HCT116 (cell line): ENCODE data around the gene ITGB7. TPM values are rescaled to one million over a fixed set of nuclear protein-coding genes. Genes with fewer than 3 reads are reported as not detected.
A peak's percentile ranks its signal among the peaks of the same experiment; 100 is the strongest.
"Not testable (repeated sequence)": the region's sequence is repeated elsewhere in the genome, so short reads cannot be mapped to it uniquely, and the experiment has no call there.

ENCODE experiments used
- ATAC-seq: fragments of 200-7000 bp; cut with Tn5 transposase; 2 replicates; pipeline ENCODE4 v1.9.1; 2020; ENCODE audit warnings: mild to moderate bottlenecking, moderate library complexity
- BruUV-seq: library from RNA; stranded (reverse); fragments of 400-500 nt; replicated peaks from 2 replicates; lab custom pipeline; 2021; lab: Mats Ljungman, UMichigan
- CTCF ChIA-PET: fragments of 300-600 bp; sonication (Branson Sonifier 250); formaldehyde crosslinking; loops from one replicate; lab custom pipeline; 2021; ENCODE audit warnings: antibody characterized with exemption; lab: Charles Lee
- POLR2A ChIA-PET: fragments of 300-600, 350-600 bp; sonication (Branson Sonifier 250); formaldehyde crosslinking; loops from one replicate; lab custom pipeline; 2021; ENCODE audit warnings: antibody characterized with exemption; lab: Charles Lee
- RAD21 ChIA-PET, 2 experiments: fragments of 300-600 bp; sonication (Branson Sonifier 250); formaldehyde crosslinking; loops; one replicate each; lab custom pipeline; 2023; ENCODE audit warnings: low total read pairs in 2 of 2; ENCODE audit not compliant: uncharacterized antibody in 2 of 2, unreplicated experiment in 2 of 2, low non-redundant PET in 1 of 2; lab: Charles Lee
- DNase-seq: peaks from one replicate; pipeline ENCODE4 v3.0.0-alpha.2; 2010; ENCODE audit warnings: low read depth, low spot score
- H2AFZ ChIP-seq: fragments of 200-600 bp; shearing (Covaris generic), sonication (generic); 2 replicates; pipeline ENCODE4 v1.6.1; 2017; ENCODE audit warnings: low read depth, mixed run types, mixed read lengths, antibody characterized with exemption, low read length; ENCODE audit not compliant: poor library complexity, severe bottlenecking
- H3K27ac ChIP-seq: 2 replicates; pipeline ENCODE4 v1.5.1; 2012; ENCODE audit warnings: low read depth, low read length
- H3K27me3 ChIP-seq: fragments of 200-600 bp; sonication (generic); 2 replicates; pipeline ENCODE4 v1.6.1; 2016; ENCODE audit warnings: mixed run types, low read length, mixed read lengths; ENCODE audit not compliant: insufficient read depth
- H3K36me3 ChIP-seq, 2 experiments: fragments of 200-500 bp in 1 of 2; fragments of 200-600 bp in 1 of 2; sonication (Bioruptor generic) in 1 of 2; sonication (generic) in 1 of 2; 2 replicates each; pipeline versions ENCODE4 v1.5.1 to v1.6.1; 2014 to 2016; ENCODE audit warnings: low read length in 2 of 2, inconsistent platforms in 1 of 2, mixed read lengths in 1 of 2, mixed run types in 1 of 2; ENCODE audit not compliant: insufficient read depth in 2 of 2, control insufficient read depth in 1 of 2
- H3K4me1 ChIP-seq, 2 experiments: fragments of 200-600 bp in 1 of 2; sonication (generic) in 1 of 2; 2 replicates each; pipeline versions ENCODE4 v1.5.1 to v1.6.1; 2012 to 2017; ENCODE audit warnings: low read length in 2 of 2, inconsistent platforms in 1 of 2, mild to moderate bottlenecking in 1 of 2, mixed read lengths in 1 of 2, mixed run types in 1 of 2, moderate library complexity in 1 of 2; ENCODE audit not compliant: insufficient read depth in 2 of 2, control insufficient read depth in 1 of 2
- H3K4me2 ChIP-seq: fragments of 200-600 bp; sonication (generic); 2 replicates; pipeline ENCODE4 v1.6.1; 2017; ENCODE audit warnings: mixed run types, low read length, mixed read lengths
- H3K4me3 ChIP-seq, 2 experiments: fragments of 200-600 bp in 1 of 2; sonication (generic) in 1 of 2; replicated peaks in 1 of 2; 2 replicates each; pipeline ENCODE4 v1.5.1; 2011 to 2016; ENCODE audit warnings: low read length in 2 of 2, control low read depth in 1 of 2, low read depth in 1 of 2, mild to moderate bottlenecking in 1 of 2, mixed read lengths in 1 of 2, mixed run types in 1 of 2
- H3K79me2 ChIP-seq: fragments of 200-600 bp; sonication (generic); 2 replicates; pipeline ENCODE4 v1.6.1; 2017; ENCODE audit warnings: mild to moderate bottlenecking, mixed run types, low read length, moderate library complexity, mixed read lengths; ENCODE audit not compliant: insufficient read depth
- H3K9ac ChIP-seq: fragments of 200-600 bp; sonication (generic); 2 replicates; pipeline ENCODE4 v1.6.1; 2016; ENCODE audit warnings: low read length, mixed read lengths
- H3K9me2 ChIP-seq: fragments of 200-600 bp; sonication (generic), shearing (Covaris generic); 2 replicates; pipeline ENCODE4 v1.6.1; 2017; ENCODE audit warnings: mixed run types, mild to moderate bottlenecking, moderate library complexity; ENCODE audit not compliant: insufficient read depth
- H3K9me3 ChIP-seq, 2 experiments: fragments of 200-500 bp in 1 of 2; fragments of 200-600 bp in 1 of 2; sonication (Bioruptor generic) in 1 of 2; sonication (generic) in 1 of 2; 2 replicates each; pipeline ENCODE4 v1.6.1; 2014 to 2017; ENCODE audit warnings: low read length in 2 of 2, mixed read lengths in 2 of 2, inconsistent platforms in 1 of 2, low read depth in 1 of 2, mild to moderate bottlenecking in 1 of 2, mixed run types in 1 of 2, moderate library complexity in 1 of 2; ENCODE audit not compliant: control insufficient read depth in 1 of 2, insufficient read depth in 1 of 2
- H4K20me1 ChIP-seq: fragments of 200-600 bp; sonication (generic), shearing (Covaris generic); 2 replicates; pipeline ENCODE4 v1.6.1; 2017; ENCODE audit warnings: mixed run types, mild to moderate bottlenecking, moderate library complexity; ENCODE audit not compliant: insufficient read depth
- CEBPB ChIP-seq: IDR thresholded peaks from 2 replicates; pipeline ENCODE4 v1.6.1; 2012; ENCODE audit warnings: low read depth
- CTCF ChIP-seq, 3 experiments: fragments of 200-600 bp in 1 of 3; sonication (generic) in 1 of 3; IDR thresholded peaks in 2 of 3; conservative IDR thresholded peaks in 1 of 3; 2 replicates each; pipeline ENCODE4 v1.5.1; 2012 to 2017; ENCODE audit warnings: low read depth in 2 of 3, low read length in 2 of 3, antibody characterized with exemption in 1 of 3, borderline replicate concordance in 1 of 3, control low read depth in 1 of 3, mild to moderate bottlenecking in 1 of 3, mixed read lengths in 1 of 3, mixed run types in 1 of 3, moderate library complexity in 1 of 3; ENCODE audit not compliant: insufficient read depth in 1 of 3
- EGR1 ChIP-seq: IDR thresholded peaks from 2 replicates; pipeline ENCODE4 v1.6.1; 2012; ENCODE audit warnings: low read depth
- EZH2 ChIP-seq: fragments of 200-600 bp; sonication (generic); IDR thresholded peaks from 2 replicates; pipeline ENCODE4 v1.6.1; 2017; ENCODE audit warnings: antibody characterized with exemption, mixed run types
- intact Hi-C: fragments of 100-400 bp; cut with micrococcal nuclease; formaldehyde crosslinking; loops from 2 replicates; pipeline ENCODE4 v1.10.0; 2022
- total RNA-seq: library from RNA; stranded (reverse); gene quantifications from one replicate; pipeline ENCODE4 v1.2.1, GENCODE V29; 2021; ENCODE audit not compliant: unreplicated experiment

ITGB7 gene
- total RNA-seq, 1 experiment from 2014 or later = 1.9 TPM

- intact Hi-C loops, H3K9me3 ChIP-seq: not testable (repeated sequence)
- peaks cover 21 to 40% of the 10 kb centered on the region in 2 experiments for H3K4me1 ChIP-seq
Measured at GRCh38 chr12:53178803-53179202, 28.2 kb downstream of the ITGB7 start.

GRCh38 chr12:53177447-53177846 is 29.6 kb downstream of the ITGB7 start:
- ATAC-seq, H3K27ac ChIP-seq, CTCF ChIA-PET: not testable (repeated sequence)

More at GRCh38 chr12:53178803-53179202, 28.2 kb downstream of the ITGB7 start:
- CTCF ChIA-PET = interaction anchor here (1.1 to 2.9 kb wide), 2 partner anchors 11 to 113 kb away, joined by 3 to 13 read pairs; no protein-coding TSS in a partner anchor
- DNase-seq, H3K9ac ChIP-seq, H4K20me1 ChIP-seq, H3K27ac ChIP-seq, H3K27me3 ChIP-seq, ATAC-seq, H3K9me2 ChIP-seq, H3K4me3 ChIP-seq, BruUV-seq, RAD21 ChIA-PET, H2AFZ ChIP-seq: not testable (repeated sequence)
- POLR2A ChIA-PET = interaction anchor here (0.7 kb wide), 1 partner anchor 900 kb away, joined by 4 read pairs; no protein-coding TSS in a partner anchor
- H3K4me2 ChIP-seq = peak overlapping the region; percentile 92
- H3K36me3 ChIP-seq = peaks cover 15 to 17% of the 10 kb centered on the region in 2 experiments; a peak in 3 of 4 replicates
- H3K79me2 ChIP-seq = peaks cover 29% of the 10 kb centered on the region

GRCh38 chr12:53176750-53177149 is 30.3 kb downstream of the ITGB7 start:
- Histone ChIP-seq H3K27ac (no peak overlapping the region), H3K9ac (no peak overlapping the region), H3K4me1 (peaks cover 21 to 52% of the 10 kb centered on the region in 2 experiments; a peak in 3 of 4 replicates), H3K4me3 (no peak overlapping the region), H2AFZ (no peak overlapping the region), H3K79me2 (peaks cover 8% of the 10 kb centered on the region), H4K20me1 (no peaks in the 10 kb centered on the region), H3K9me2 (no peaks in the 10 kb centered on the region), H3K9me3 (no peaks in the 10 kb centered on the region), H3K4me2 (no peak overlapping the region), H3K36me3 (peaks cover 0 to 1% of the 10 kb centered on the region in 2 experiments; a peak in 1 of 4 replicates), H3K27me3 (no peaks in the 10 kb centered on the region)
- ATAC-seq (no peak), DNase-seq (no peak)
- ChIA-PET CTCF (no interaction called here), POLR2A (no interaction called here), RAD21 (no interaction called here)
- TF ChIP-seq EGR1 = no peak
- no peak for TF ChIP-seq CEBPB
- no peak for TF ChIP-seq CTCF (IDR thresholded peaks at IDR 0.05 in 2 of 3, conservative IDR thresholded peaks at IDR 0.05 in 1 of 3; ENCODE audit: borderline replicate concordance in 1 of 3, insufficient read depth in 1 of 3, low read depth in 2 of 3, low read length in 2 of 3)
- TF ChIP-seq EZH2 = no peak
- BruUV-seq = no TSS peak
- intact Hi-C loops = no loop called here

More at GRCh38 chr12:53177447-53177846, 29.6 kb downstream of the ITGB7 start:
- H3K4me3 ChIP-seq, intact Hi-C loops, H3K27me3 ChIP-seq, H3K9me2 ChIP-seq, H2AFZ ChIP-seq, H4K20me1 ChIP-seq, H3K36me3 ChIP-seq, H3K9ac ChIP-seq, POLR2A ChIA-PET, RAD21 ChIA-PET, H3K9me3 ChIP-seq, H3K4me2 ChIP-seq, DNase-seq, BruUV-seq: not testable (repeated sequence)
- H3K4me1 ChIP-seq = peaks cover 21 to 50% of the 10 kb centered on the region in 2 experiments
- peaks cover 15% of the 10 kb centered on the region for H3K79me2 ChIP-seq
